Astrocyte (in vitro differentiated cells and primary cell): Measurements from ENCODE around the gene MAP1LC3A.

Experiments used
- CTCF ChIP-seq: IDR thresholded peaks from 2 replicates; pipeline ENCODE4 v1.5.1; 2011; ENCODE audit warnings: low read depth, mild to moderate bottlenecking, inconsistent platforms, low read length, moderate library complexity; ENCODE audit not compliant: insufficient read depth
- EZH2 ChIP-seq: IDR thresholded peaks from 2 replicates; pipeline ENCODE4 v1.6.1; 2012; ENCODE audit warnings: mild to moderate bottlenecking, low read length, inconsistent platforms; ENCODE audit not compliant: insufficient read depth

GRCh38 chr20:34539756-34540155, 18.8 kb upstream of the MAP1LC3A start:
- TF ChIP-seq CTCF, result no peak
- TF ChIP-seq EZH2, result no peak
